Neural progenitor cell (in vitro differentiated cells): ENCODE results near the gene ERCC1. TPM values are rescaled to one million over a fixed set of nuclear protein-coding genes. Genes with fewer than 3 reads are reported as not detected.

Experiments used
- DNase-seq: peaks from one replicate; pipeline ENCODE4 v3.0.0-alpha.2; 2016; ENCODE audit warnings: low spot score
- H2AFZ ChIP-seq: fragments of 200-600 bp; sonication (generic); replicated peaks from 2 replicates; pipeline ENCODE4 v1.6.1; 2016; ENCODE audit warnings: antibody characterized with exemption
- H3F3A ChIP-seq: fragments of 200-600 bp; sonication (generic); 2 replicates; pipeline ENCODE4 v1.6.1; 2016; ENCODE audit warnings: antibody characterized with exemption, low read depth
- H3K27ac ChIP-seq: fragments of 200-600 bp; sonication (generic); 2 replicates; pipeline ENCODE4 v1.5.1; 2016; ENCODE audit warnings: mild to moderate bottlenecking
- H3K27me3 ChIP-seq: fragments of 200-600 bp; sonication (generic); 2 replicates; pipeline ENCODE4 v1.6.1; 2016; ENCODE audit warnings: mild to moderate bottlenecking, moderate library complexity
- H3K36me3 ChIP-seq: fragments of 200-600 bp; sonication (generic); 2 replicates; pipeline ENCODE4 v1.5.1; 2016
- H3K4me1 ChIP-seq: fragments of 200-600 bp; sonication (generic); 2 replicates; pipeline ENCODE4 v1.6.1; 2016; ENCODE audit warnings: mixed run types
- H3K4me2 ChIP-seq: fragments of 200-600 bp; sonication (generic); 2 replicates; pipeline ENCODE4 v1.6.1; 2016
- H3K4me3 ChIP-seq: fragments of 200-600 bp; sonication (generic); 2 replicates; pipeline ENCODE4 v1.5.1; 2016
- H3K79me2 ChIP-seq: fragments of 200-600 bp; sonication (generic); 2 replicates; pipeline ENCODE4 v1.6.1; 2016; ENCODE audit warnings: low read depth
- H3K9ac ChIP-seq: fragments of 200-600 bp; sonication (generic); 2 replicates; pipeline ENCODE4 v1.6.1; 2016
- H3K9me3 ChIP-seq: fragments of 200-600 bp; sonication (generic); 2 replicates; pipeline ENCODE4 v1.5.1; 2016; ENCODE audit warnings: low read depth
- H4K20me1 ChIP-seq: fragments of 200-600 bp; sonication (generic); 2 replicates; pipeline ENCODE4 v1.6.1; 2016; ENCODE audit warnings: low read depth
- H3K27ac Mint-ChIP-seq: 3 replicates; pipeline ENCODE4 v1.8.0; 2021; ENCODE audit warnings: mixed read lengths
- H3K27me3 Mint-ChIP-seq: 2 replicates; pipeline ENCODE4 v1.8.0; 2022; ENCODE audit warnings: low read depth, mild to moderate bottlenecking, inconsistent platforms, moderate library complexity, mixed read lengths; ENCODE audit not compliant: insufficient read depth
- H3K36me3 Mint-ChIP-seq: 3 replicates; pipeline ENCODE4 v1.8.0; 2021; ENCODE audit warnings: mixed read lengths
- H3K4me1 Mint-ChIP-seq: 3 replicates; pipeline ENCODE4 v1.8.0; 2021; ENCODE audit warnings: mixed read lengths
- H3K4me3 Mint-ChIP-seq: 3 replicates; pipeline ENCODE4 v1.8.0; 2021; ENCODE audit warnings: mild to moderate bottlenecking, moderate library complexity, mixed read lengths
- H3K9me3 Mint-ChIP-seq: 3 replicates; pipeline ENCODE4 v1.8.0; 2020; ENCODE audit warnings: mixed read lengths
- EZH2 ChIP-seq: fragments of 200-600 bp; sonication (generic); IDR thresholded peaks from 2 replicates; pipeline ENCODE4 v1.6.1; 2017; ENCODE audit warnings: antibody characterized with exemption, mild to moderate bottlenecking, moderate library complexity
- EZH2phosphoT487 ChIP-seq: fragments of 200-600 bp; sonication (generic); IDR thresholded peaks from 2 replicates; pipeline ENCODE4 v1.6.1; 2017; ENCODE audit warnings: antibody characterized with exemption
- total RNA-seq: library from RNA; depleted of rRNA; stranded (reverse); fragments of >200 nt; gene quantifications from 2 replicates; pipeline ENCODE4 v1.2.3, GENCODE V29; 2015; ENCODE audit warnings: low replicate concordance
- TF ChIP-seq, protein P1 (sequence below): fragments of 200-600 bp; sonication (generic); IDR thresholded peaks from 2 replicates; pipeline ENCODE4 v1.5.1; 2017; ENCODE audit warnings: antibody characterized with exemption, mild to moderate bottlenecking

ERCC1 gene
- total RNA-seq, 1 donor from 2014 or later: 46.0 TPM

DNA sequence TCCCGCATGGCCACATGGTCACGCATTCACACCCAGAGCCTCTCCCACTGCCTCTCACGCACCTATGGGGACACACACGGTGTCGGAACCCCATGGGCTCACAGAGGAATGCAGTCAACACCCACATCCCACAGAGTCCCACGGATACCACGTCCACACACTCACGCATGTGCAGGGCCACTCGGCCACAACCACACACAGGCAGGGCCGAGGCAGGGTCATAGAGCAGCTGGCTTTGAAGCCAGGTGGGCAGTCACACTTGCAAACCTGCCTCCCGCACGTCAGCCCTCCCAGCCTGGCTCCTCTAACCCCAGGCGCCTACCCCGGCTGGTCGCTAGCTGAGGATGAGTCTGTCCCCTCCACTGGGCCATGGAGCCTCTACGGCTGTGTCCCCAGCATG is 61.4 kb downstream of the ERCC1 start:
- Histone ChIP-seq H3F3A (no peaks in the 10 kb centered on the region), H3K79me2 (no peaks in the 10 kb centered on the region), H3K27ac (no peak overlapping the region), H3K4me3 (no peak overlapping the region), H3K9ac (no peak overlapping the region), H2AFZ (no peak overlapping the region), H3K4me1 (no peaks in the 10 kb centered on the region), H3K4me2 (no peak overlapping the region), H3K9me3 (no peaks in the 10 kb centered on the region), H4K20me1 (peaks cover 5% of the 10 kb centered on the region), H3K27me3 (no peaks in the 10 kb centered on the region), H3K36me3 (no peaks in the 10 kb centered on the region)
- Mint-ChIP-seq H3K4me3 (no peak overlapping the region), H3K27me3 (peaks cover under 1% of the 10 kb centered on the region), H3K4me1 (peaks cover 9% of the 10 kb centered on the region), H3K9me3 (no peaks in the 10 kb centered on the region), H3K36me3 (peaks cover 17% of the 10 kb centered on the region), H3K27ac (no peak overlapping the region)
- DNase-seq: no peak
- TF ChIP-seq EZH2phosphoT487 (no peak), EZH2 (no peak)
- TF ChIP-seq, protein P1, sequence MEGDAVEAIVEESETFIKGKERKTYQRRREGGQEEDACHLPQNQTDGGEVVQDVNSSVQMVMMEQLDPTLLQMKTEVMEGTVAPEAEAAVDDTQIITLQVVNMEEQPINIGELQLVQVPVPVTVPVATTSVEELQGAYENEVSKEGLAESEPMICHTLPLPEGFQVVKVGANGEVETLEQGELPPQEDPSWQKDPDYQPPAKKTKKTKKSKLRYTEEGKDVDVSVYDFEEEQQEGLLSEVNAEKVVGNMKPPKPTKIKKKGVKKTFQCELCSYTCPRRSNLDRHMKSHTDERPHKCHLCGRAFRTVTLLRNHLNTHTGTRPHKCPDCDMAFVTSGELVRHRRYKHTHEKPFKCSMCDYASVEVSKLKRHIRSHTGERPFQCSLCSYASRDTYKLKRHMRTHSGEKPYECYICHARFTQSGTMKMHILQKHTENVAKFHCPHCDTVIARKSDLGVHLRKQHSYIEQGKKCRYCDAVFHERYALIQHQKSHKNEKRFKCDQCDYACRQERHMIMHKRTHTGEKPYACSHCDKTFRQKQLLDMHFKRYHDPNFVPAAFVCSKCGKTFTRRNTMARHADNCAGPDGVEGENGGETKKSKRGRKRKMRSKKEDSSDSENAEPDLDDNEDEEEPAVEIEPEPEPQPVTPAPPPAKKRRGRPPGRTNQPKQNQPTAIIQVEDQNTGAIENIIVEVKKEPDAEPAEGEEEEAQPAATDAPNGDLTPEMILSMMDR: no peak

DNA sequence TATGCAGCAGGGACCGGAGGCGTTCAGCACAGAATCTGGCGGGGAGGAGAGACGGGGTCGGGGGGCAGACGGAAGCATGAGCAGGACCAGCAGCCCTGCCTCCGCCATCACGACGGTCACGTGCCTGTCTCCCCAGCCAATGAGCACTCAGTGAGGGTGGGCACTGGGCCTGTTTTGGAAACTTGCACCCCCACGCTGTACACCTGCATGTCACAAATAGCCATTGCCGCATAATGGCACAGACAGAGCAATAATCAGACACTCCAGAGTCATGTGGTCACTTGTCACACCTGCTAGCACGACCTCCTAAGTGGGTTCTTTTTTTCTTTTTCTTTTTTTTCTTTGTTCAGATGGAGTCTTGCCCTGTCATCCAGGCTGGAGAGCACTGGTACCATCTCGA is 62.1 kb downstream of the ERCC1 start:
- Histone ChIP-seq H3K4me3 (no peak overlapping the region), H3K4me2 (no peak overlapping the region), H3K9me3 (no peaks in the 10 kb centered on the region), H3K27me3 (no peaks in the 10 kb centered on the region), H3K36me3 (no peaks in the 10 kb centered on the region), H4K20me1 (peaks cover 5% of the 10 kb centered on the region), H3K27ac (no peak overlapping the region), H3F3A (no peaks in the 10 kb centered on the region), H2AFZ (no peak overlapping the region), H3K79me2 (no peaks in the 10 kb centered on the region), H3K4me1 (no peaks in the 10 kb centered on the region), H3K9ac (no peak overlapping the region)
- Mint-ChIP-seq H3K27me3 (peaks cover 2% of the 10 kb centered on the region), H3K9me3 (no peaks in the 10 kb centered on the region), H3K36me3 (peaks cover 21% of the 10 kb centered on the region), H3K27ac (no peak overlapping the region), H3K4me1 (peaks cover 9% of the 10 kb centered on the region), H3K4me3 (no peak overlapping the region)
- TF ChIP-seq, protein P1: no peak
- TF ChIP-seq EZH2 (no peak), EZH2phosphoT487 (no peak)
- no peak for DNase-seq

DNA sequence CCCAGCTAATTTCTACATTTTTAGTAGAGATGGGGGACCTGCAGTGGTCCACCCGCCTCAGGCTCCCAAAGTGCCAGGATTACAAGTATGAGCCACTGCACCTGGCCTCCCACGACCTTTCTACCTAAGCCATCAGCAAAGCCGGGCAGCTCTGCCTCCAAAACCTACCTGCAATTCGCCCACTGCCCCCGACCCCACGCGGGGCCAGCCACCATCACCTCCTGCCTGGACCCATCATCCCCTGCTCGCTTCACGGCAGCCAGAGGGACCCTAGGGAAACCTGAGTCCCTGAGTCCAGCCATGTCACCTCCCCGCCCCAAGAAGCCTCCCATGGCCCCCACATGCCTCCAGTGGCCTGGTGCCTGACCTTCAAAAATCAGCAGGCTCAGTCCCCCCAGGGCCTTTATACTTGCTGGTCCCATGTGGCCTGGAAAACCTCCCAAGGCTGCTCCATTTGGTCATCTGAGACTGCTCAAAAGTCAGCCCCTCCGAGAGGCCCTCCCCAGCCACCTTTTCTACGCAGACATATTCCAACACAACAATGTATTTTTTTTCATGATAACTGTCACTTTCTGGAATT is 65.4 kb downstream of the ERCC1 start:
- Histone ChIP-seq H2AFZ (no peak overlapping the region), H3K4me3 (no peak overlapping the region), H3K36me3 (no peaks in the 10 kb centered on the region), H3K27ac (no peak overlapping the region), H3F3A (no peaks in the 10 kb centered on the region), H3K9ac (no peak overlapping the region), H4K20me1 (peaks cover 5% of the 10 kb centered on the region), H3K27me3 (no peaks in the 10 kb centered on the region), H3K4me2 (no peak overlapping the region), H3K9me3 (no peaks in the 10 kb centered on the region), H3K79me2 (no peaks in the 10 kb centered on the region), H3K4me1 (no peaks in the 10 kb centered on the region)
- Mint-ChIP-seq H3K27ac (peak overlapping the region; percentile 72), H3K36me3 (peaks cover 37% of the 10 kb centered on the region), H3K4me3 (no peak overlapping the region), H3K9me3 (no peaks in the 10 kb centered on the region), H3K4me1 (peaks cover 9% of the 10 kb centered on the region), H3K27me3 (peaks cover 3% of the 10 kb centered on the region)
- TF ChIP-seq EZH2: no peak
- TF ChIP-seq EZH2phosphoT487: no peak
- TF ChIP-seq, protein P1: no peak
- DNase-seq: no peak
